Activated T-helper 1 cell treated with anti-CD3 and anti-CD28 coated beads, Interleukin-2, amount 50 U/mL, for 16 hours (primary cell): ENCODE measurements around the gene NOXO1.

Experiments used
- DNase-seq, 2 donors: peaks; one replicate each; pipeline ENCODE4 v3.0.0-alpha.2; 2020; ENCODE audit warnings: low read depth in 1 of 2, low spot score in 1 of 2

Gene NOXO1

GRCh38 chr16:1980030-1980769, 1.1 kb downstream of the NOXO1 start:
- no peak for DNase-seq

- no peak for DNase-seq
Observed at GRCh38 chr16:1979271-1980029, 1.8 kb downstream of the NOXO1 start.

- no peak for DNase-seq
Observed at GRCh38 chr16:1978476-1979120, 2.7 kb downstream of the NOXO1 start.

- no peak for DNase-seq
Observed at GRCh38 chr16:1977875-1978268, 3.4 kb downstream of the NOXO1 start.

- no peak for DNase-seq
Observed at GRCh38 chr16:1976951-1977874, 4.1 kb downstream of the NOXO1 start.

GRCh38 chr16:1976216-1976520, 5.1 kb downstream of the NOXO1 start:
- no peak for DNase-seq

GRCh38 chr16:1975432-1976215, 5.6 kb downstream of the NOXO1 start:
- DNase-seq = no peak

- DNase-seq = no peak
Observed at GRCh38 chr16:1974157-1975070, 6.9 kb downstream of the NOXO1 start.

- no peak for DNase-seq
Observed at GRCh38 chr16:1973461-1974156, 7.7 kb downstream of the NOXO1 start.

GRCh38 chr16:1972490-1972877, 8.8 kb downstream of the NOXO1 start:
- DNase-seq = no peak

GRCh38 chr16:1971796-1972489, 9.3 kb downstream of the NOXO1 start, which contains the start of gene TBL3:
Gene TBL3 (plus strand): TSS chr16:1972053. CDS start chr16:1972165, 112 bp downstream.
- peak; percentile 94 to 98 for DNase-seq

- no peak for DNase-seq
Observed at GRCh38 chr16:1968146-1968953, 12.9 kb downstream of the NOXO1 start.

- no peak for DNase-seq
Observed at GRCh38 chr16:1966460-1966859, 14.8 kb downstream of the NOXO1 start, which contains the start of gene RNF151. Gene RNF151 (plus strand): TSS chr16:1966856. CDS start chr16:1966882, 26 bp downstream.

GRCh38 chr16:1965396-1966001, 15.8 kb downstream of the NOXO1 start:
- DNase-seq = no peak

GRCh38 chr16:1964506-1965395, 16.5 kb downstream of the NOXO1 start, which contains the start of gene RPS2:
Gene RPS2 (minus strand): TSS chr16:1964826. CDS start chr16:1964625, 201 bp downstream.
- peak; percentile 96 to 97 for DNase-seq
